ENCODE results near the gene RER1.

The RER1 gene

DNA sequence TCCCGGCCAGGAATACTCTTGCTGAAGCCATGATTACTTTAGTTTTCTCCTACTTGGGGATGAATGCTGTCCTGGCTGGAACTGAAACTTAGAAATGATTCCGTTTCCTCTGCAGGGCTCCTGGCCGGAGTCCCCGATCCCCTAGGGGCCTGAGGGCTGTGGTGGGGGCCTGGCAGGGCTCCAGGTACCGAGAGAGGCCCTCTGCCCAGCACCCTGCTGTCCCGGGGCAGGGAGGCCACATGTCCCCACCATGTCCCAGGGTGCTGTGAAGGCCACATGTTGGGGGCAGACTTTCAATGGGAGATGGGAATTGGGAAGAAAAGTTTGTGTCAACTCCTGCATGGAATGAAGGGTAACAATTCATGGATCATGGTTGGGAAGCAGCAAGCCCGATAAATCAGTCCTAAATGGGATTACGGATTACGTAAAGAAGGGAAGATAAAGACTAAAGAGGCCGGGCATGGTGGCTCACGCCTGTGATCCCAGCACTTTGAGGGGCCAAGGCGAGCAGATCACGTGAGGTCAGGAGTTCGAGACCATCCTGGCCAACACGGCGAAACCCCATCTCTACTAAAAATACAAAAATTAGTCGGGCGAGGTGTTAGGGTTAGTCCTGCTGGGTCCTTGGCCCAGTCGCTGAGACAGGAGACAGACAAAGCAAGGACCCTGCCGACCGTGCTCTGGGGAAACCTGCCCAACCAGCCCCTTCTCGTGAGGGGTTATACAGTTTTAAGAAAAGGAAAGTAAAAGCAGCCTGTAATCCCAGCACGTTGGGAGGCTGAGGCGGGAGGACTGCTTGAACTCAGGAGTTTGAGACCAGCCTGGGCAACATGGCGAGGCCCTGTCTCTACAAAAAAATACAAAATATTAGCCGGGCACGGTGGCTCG, 37.8 kb upstream of the RER1 start:
- DNase-seq (ENCODE audit: low spot score) = no peak

DNA sequence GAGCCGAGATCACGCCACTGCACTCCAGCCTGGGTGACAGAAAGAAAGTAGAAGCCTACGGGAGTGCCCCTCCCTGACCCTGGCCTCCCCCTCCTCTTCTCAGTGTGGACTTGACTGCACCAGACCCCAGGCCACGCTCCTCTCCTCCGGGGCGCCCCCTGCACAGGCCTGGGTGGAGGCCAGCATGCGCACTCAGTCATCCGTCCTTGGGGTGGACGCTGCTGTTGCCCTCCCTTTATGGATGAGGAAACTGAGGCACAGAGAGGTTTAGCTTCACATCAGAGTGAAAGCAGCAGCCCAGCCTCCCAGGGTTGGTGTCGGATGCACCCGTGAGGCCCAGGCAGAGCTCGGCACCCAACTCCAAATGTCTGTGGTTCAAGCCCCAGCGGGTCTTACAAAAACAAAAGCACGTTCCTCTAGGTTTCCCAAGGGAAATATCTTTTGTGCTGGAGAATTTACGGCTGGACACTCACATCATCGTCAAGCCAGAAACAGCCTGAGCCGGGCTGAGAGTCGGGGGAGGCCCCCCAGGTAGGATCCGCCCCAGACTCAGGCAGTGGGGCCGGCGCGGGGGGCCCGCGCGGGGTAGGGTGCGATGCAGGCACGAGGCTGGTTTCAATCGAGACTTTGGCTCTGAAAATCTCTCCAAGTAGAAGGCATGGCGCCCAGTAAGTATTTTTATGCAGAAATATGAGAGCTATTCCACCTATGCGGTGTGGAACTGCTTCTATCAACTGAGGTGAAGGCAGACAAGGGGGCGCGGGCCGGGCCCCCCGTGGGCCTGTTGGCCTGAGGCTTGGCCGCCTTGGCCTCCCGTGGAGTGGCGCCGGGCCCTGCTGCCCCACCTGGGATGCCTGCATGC, 36.9 kb upstream of the RER1 start:
- no peak for DNase-seq (ENCODE audit: low spot score)

- DNase-seq (ENCODE audit: low spot score) = no peak
Measured at GRCh38 chr1:2355373-2356261, 36.0 kb upstream of the RER1 start.

GRCh38 chr1:2356401-2356800, 35.2 kb upstream of the RER1 start:
- no peak for DNase-seq (ENCODE audit: low spot score)

- DNase-seq (ENCODE audit: low spot score) = no peak
Measured at GRCh38 chr1:2356911-2357845, 34.5 kb upstream of the RER1 start.

DNA sequence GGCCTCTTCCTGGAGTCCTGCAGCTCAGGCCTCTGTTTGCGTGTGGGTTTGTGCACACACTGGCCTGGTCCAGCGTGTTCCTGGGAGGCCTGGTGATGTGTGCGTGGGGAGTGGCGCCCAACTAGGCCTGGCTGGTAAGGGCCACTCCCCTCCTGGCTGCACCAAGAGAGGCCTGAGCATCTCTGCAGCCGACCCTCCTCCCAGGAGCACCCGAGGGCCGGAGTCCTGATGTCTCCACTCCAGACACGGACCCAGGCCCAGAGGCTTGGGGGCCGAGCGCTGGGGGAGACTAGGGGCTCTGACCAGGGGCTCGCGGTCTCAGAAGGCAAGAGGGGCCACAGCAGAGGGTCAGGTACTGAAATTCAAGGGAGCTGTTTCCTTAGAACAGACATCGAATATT, 33.6 kb upstream of the RER1 start:
- no peak for DNase-seq (ENCODE audit: low spot score)

GRCh38 chr1:2358651-2359640, 32.7 kb upstream of the RER1 start:
- no peak for DNase-seq (ENCODE audit: low spot score)

DNA sequence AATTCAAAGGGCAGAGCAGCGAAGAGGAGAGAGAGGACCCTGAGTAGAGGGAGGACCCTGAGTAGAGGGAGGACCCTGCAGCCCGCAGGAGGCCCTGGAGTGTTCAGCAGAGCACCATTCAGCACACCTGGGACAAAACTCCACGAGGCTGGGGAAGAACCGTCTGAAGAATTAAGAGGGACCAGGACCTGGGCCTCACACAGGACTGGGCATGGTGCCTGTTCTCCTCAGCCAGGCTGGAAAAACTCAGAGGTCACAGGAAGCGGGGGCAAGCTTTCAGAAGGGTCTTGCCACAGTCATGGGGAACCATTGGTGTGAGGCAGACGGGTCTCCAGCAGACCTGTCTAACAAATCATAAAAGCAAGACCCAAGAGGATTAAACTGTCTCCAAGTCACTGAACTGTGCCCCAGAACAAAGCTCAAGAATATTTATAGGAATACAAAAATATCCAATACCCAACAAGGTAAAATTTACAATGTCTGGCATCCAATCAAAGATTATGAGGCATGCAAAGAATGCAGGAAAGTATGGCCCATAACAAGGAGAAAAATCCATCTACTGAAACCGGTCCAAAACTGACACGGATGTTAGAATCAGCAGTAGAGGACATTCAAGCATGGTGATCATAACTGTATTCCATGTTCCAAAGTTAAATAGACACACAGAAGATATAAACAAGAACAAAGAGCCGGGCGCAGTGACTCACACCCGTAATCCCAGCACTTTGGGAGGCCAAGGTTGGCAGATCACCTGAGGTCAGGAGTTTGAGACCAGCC, 30.9 kb upstream of the RER1 start:
- DNase-seq (ENCODE audit: low spot score) = no peak

GRCh38 chr1:2363847-2364513, 27.7 kb upstream of the RER1 start:
- DNase-seq (ENCODE audit: low spot score) = no peak

DNA sequence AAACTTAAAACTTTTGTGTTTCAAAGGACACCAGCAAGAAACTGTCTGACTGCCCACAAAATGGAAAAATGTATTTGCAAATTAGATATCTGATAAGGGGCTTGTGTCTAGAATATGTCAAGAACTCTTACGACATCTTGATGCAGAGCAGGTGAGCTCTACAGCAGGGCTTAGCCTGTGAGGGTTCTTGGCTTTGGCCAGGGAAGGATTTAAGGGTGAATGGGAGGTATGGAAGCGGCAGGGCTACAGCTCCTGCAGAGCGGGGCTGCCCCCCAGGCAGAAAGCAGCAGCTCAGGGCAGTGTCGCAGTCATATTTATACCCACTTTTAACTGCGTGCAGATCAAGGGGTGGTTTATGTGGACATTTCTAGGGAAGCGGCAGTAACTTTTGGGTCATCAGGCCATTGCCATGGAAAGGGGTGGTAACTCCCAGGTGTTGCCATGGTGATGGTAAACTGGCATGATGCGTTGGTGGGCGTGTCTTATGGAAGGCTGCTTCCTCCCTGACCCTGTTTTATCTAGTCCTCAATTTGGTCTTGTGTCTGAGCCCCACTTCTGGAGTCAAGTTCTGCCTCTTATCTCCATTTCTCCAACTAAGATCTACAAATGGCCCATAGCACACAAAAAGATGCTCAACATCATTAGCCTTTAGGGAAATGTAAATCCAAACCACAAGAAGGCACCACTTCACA, 23.4 kb upstream of the RER1 start:
- no peak for DNase-seq (ENCODE audit: low spot score)

GRCh38 chr1:2372551-2373490, 18.8 kb upstream of the RER1 start:
- DNase-seq (ENCODE audit: low spot score) = no peak

DNA sequence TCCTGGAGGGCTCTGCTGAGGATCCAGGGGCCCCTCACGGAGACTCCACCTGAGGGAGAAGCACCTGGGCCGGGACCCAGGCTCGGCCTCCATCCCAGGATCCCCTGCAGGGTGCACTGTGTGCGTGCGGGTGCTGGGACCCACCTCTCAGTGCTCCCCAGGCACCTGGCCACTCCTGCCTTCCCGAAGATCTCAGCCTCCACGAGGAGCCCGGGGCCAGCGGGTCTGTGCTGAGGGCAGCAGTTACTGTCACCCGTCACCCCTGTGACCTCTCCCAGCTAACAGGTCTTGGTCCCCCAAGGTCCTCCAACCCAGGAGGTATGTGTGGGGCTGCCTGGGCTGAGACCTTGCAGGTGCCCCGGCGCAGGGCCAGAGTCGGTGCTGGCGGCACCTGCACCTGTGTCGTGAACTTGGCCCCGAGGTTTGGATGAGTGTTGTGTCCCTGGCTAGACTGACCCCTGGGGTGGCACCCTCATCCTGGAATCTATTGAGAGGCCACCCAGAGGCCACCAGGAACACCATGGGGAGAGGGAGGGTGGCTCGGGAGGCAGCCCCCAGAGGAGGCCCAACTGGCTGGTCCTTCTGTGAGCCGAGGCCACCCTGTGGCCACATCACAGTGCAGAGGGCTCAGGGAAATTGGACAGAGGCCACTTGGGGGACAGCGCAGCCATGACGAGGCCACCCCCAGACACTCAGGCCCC, 17.9 kb upstream of the RER1 start:
- no peak for DNase-seq (ENCODE audit: low spot score)

- DNase-seq (ENCODE audit: low spot score) = no peak
Measured at GRCh38 chr1:2374252-2375155, 17.1 kb upstream of the RER1 start.

DNA sequence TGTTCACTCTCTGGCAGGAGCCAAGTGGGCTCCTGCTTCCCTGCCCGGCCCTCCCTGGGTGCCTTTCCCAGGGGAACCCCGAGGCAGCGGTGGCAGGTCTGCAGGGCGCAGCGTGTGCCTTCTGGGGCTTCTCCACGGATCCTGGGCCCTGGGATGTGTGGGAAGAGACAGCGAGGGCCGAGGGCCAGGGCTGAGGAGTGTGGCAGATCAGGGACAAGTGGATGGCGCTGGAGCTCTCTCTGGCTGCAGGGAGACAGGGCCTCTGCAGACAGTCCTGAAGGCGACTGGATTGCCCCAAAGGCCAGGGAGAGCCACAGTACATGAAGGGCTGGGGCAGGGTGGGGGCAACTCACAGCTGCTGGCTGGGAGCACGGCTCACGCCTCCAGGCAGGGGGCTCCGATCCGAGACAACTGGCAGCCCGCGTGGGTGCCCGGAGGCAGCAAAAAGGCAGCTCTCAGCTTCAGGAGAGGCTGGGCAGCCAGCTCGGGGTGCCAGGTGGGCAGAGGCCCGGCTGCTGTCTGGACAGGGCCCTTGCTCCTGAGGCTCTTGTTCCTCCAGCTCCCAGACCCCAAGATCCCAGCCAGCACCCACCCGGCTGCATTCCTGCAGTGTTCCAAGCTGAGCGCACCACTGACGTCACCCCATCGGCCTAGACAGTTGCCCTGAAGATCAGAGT, 16.3 kb upstream of the RER1 start:
- DNase-seq (ENCODE audit: low spot score) = no peak
